Lower lobe of right lung (tissue), 2 donors: ENCODE measurements around the gene DTX1. TPM values are rescaled to one million over a fixed set of nuclear protein-coding genes. Genes with fewer than 3 reads are reported as not detected.

ENCODE experiments used
- ATAC-seq, 2 donors: fragments of 200-7000 bp; cut with Tn5 transposase; one replicate each; pipeline ENCODE4 v1.9.1; 2020 to 2022; ENCODE audit warnings: mild to moderate bottlenecking in 2 of 2, moderate library complexity in 2 of 2
- DNase-seq: peaks from one replicate; pipeline ENCODE4 v3.0.0-alpha.2; 2020
- H3K27ac ChIP-seq: fragments of 200-600 bp; one replicate; pipeline ENCODE4 v1.8.0; 2022
- H3K27me3 ChIP-seq: fragments of 200-600 bp; one replicate; pipeline ENCODE4 v1.8.0; 2022; ENCODE audit warnings: low read depth
- H3K36me3 ChIP-seq: fragments of 200-600 bp; one replicate; pipeline ENCODE4 v1.8.0; 2022; ENCODE audit warnings: mild to moderate bottlenecking
- H3K4me1 ChIP-seq: fragments of 200-600 bp; one replicate; pipeline ENCODE4 v1.8.0; 2022
- H3K4me3 ChIP-seq: fragments of 200-600 bp; one replicate; pipeline ENCODE4 v1.8.0; 2022; ENCODE audit warnings: mild to moderate bottlenecking
- H3K9me3 ChIP-seq: fragments of 200-600 bp; one replicate; pipeline ENCODE4 v1.8.0; 2022
- intact Hi-C: fragments of 100-400 bp; cut with DNase I; formaldehyde crosslinking; loops from one replicate; pipeline ENCODE4 v1.11.0; 2022
- total RNA-seq: library from RNA; stranded (reverse); fragmentation: NEBNext Ultra II Directional; extraction: Animal tissue kit (Norgen Biotek cat#: 25700); gene quantifications from one replicate; pipeline ENCODE4 v1.2.1, GENCODE V29; 2021
- TF ChIP-seq, protein P1 (sequence below): fragments of 200-600 bp; IDR thresholded peaks from one replicate; pipeline ENCODE4 v1.8.0; 2022; ENCODE audit warnings: antibody characterized with exemption, mild to moderate bottlenecking
- donor health status: DM: no; HTN: yes; CAD: no; lungs with severe emphysema.

The DTX1 gene
- total RNA-seq, 1 donor from 2014 or later, result 6.8 TPM

DNA sequence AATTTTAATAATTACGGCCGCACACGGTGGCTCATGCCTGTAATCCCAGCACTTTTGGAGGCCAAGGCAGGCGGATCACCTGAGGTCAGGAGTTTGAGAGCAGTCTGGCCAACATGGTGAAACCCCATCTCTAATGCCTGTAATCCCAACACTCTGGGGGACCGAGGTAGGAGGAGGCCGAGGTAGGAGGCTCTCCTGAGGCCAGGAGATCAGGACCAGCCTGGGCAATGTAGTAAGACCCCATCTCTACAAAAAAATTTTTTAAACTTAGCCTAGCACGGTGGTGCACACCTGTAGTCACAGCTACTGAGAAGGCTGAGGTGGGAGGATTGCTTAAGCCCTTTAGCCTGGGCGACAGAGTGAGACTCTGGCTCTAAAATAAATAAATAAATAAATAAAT, 87.4 kb downstream of the DTX1 start:
- Histone ChIP-seq H3K36me3 (no peaks in the 10 kb centered on the region), H3K9me3 (no peaks in the 10 kb centered on the region), H3K27me3 (no peaks in the 10 kb centered on the region), H3K4me1 (peaks cover 6% of the 10 kb centered on the region), H3K27ac (no peak overlapping the region), H3K4me3 (no peak overlapping the region)
- TF ChIP-seq, protein P1, sequence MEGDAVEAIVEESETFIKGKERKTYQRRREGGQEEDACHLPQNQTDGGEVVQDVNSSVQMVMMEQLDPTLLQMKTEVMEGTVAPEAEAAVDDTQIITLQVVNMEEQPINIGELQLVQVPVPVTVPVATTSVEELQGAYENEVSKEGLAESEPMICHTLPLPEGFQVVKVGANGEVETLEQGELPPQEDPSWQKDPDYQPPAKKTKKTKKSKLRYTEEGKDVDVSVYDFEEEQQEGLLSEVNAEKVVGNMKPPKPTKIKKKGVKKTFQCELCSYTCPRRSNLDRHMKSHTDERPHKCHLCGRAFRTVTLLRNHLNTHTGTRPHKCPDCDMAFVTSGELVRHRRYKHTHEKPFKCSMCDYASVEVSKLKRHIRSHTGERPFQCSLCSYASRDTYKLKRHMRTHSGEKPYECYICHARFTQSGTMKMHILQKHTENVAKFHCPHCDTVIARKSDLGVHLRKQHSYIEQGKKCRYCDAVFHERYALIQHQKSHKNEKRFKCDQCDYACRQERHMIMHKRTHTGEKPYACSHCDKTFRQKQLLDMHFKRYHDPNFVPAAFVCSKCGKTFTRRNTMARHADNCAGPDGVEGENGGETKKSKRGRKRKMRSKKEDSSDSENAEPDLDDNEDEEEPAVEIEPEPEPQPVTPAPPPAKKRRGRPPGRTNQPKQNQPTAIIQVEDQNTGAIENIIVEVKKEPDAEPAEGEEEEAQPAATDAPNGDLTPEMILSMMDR, result no peak
- no peak for ATAC-seq
- no peak for DNase-seq
- intact Hi-C loops, result no loop called here

DNA sequence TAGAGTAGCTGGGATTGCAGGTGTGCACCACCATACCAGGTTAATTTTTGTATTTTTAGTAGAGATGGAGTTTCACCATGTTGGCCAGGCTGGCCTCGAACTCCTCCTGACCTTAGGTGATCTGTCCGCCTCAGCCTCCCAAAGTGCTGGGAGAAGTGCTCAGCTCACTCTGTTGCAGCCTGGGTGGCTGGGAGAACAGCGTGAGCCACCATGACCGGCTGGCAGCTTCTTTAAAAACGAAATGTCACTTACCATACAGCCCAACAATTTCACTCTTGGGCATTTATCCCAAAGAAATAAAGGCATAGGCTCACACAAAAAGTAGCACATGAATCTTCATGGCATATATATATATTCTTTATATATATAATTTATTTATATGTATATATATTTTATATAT, 88.3 kb downstream of the DTX1 start:
- no peaks in the 10 kb centered on the region for H3K36me3 ChIP-seq
- H3K9me3 ChIP-seq, result no peaks in the 10 kb centered on the region
- H3K4me1 ChIP-seq, result peaks cover 11% of the 10 kb centered on the region
- H3K27me3 ChIP-seq, result no peaks in the 10 kb centered on the region
- intact Hi-C loops, result no loop called here
- DNase-seq (no peak), ATAC-seq (no peak)
- H3K27ac ChIP-seq, result no peak overlapping the region
- TF ChIP-seq, protein P1, result no peak
- no peak overlapping the region for H3K4me3 ChIP-seq

DNA sequence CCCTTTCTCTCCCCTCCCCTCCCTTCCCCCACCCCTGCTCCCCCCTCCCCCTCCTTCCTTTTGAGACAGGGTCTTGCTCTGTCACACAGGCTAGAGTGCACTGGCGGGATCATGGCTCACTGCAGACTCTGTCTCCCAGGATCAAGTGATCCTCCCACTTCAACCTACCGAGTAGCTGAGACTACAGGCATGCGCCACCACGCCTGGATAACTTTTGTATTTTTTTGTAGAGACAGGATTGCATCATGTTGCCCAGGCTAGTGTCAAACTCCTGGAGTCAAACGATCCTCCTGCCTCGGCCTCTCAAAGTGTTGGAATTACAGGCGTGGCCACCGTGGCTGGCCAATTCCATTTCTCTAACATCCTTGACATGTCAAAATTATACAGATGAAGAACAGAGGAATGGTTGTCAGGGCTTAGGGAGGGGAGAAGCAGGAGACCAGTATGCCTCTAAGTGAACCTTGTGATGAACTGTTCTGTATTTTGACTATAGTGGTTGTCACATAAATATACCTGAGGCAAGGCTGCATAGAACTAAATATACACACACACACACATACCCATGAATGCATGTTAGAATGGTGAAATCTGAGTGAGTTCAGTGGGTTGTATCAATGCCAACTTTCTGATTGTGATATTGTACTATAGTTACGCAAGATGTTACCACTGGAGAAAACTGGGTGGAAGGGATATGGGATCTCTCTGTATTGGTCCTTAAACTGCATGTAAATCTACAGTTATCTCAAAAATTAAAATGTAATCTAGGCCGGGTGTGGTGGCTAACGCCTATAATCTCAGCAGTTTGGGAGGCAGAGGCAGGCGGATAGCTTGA, 89.4 kb downstream of the DTX1 start:
- peaks cover 12% of the 10 kb centered on the region for H3K4me1 ChIP-seq
- H3K4me3 ChIP-seq, result no peak overlapping the region
- no peaks in the 10 kb centered on the region for H3K36me3 ChIP-seq
- H3K9me3 ChIP-seq, result no peaks in the 10 kb centered on the region
- TF ChIP-seq, protein P1, result no peak
- H3K27ac ChIP-seq, result no peak overlapping the region
- DNase-seq (no peak), ATAC-seq (no peak)
- intact Hi-C loops, result no loop called here
- peaks cover 7% of the 10 kb centered on the region for H3K27me3 ChIP-seq

DNA sequence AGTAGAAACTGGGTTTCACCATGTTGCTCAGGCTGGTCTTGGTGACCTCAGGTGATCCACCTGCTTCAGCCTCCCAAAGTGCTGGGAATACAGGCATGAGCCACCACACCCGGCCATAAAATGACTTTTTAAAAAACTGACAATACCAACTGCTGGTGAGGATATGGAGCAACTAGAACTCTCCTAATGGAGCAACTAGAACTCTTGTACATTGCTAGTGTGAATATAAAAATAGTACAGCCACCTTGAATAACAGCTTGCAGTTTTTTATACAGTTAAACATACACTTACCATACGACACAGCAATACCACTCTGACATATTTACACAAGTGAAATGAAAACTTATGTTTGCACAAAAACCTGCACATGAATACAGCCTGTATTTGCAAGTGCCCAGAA, 90.5 kb downstream of the DTX1 start:
- Histone ChIP-seq H3K4me1 (peaks cover 12% of the 10 kb centered on the region), H3K9me3 (no peaks in the 10 kb centered on the region), H3K4me3 (no peak overlapping the region), H3K27me3 (peaks cover 15% of the 10 kb centered on the region), H3K36me3 (no peaks in the 10 kb centered on the region), H3K27ac (no peak overlapping the region)
- ATAC-seq, result no peak
- TF ChIP-seq, protein P1, result no peak
- intact Hi-C loops, result no loop called here
- no peak for DNase-seq

Other genes with a start within 250 kb of the DTX1 start
- gene OAS1, start 149.8 kb upstream of the DTX1 start, total RNA-seq, result 112 TPM
- 65.8 TPM for gene OAS3, start 118.3 kb upstream of the DTX1 start, total RNA-seq
- gene OAS2, start 78.2 kb upstream of the DTX1 start, total RNA-seq, result 96.4 TPM
- 0.41 TPM for gene RASAL1, start 79.0 kb downstream of the DTX1 start, total RNA-seq
- gene CFAP73, start 93.0 kb downstream of the DTX1 start, total RNA-seq, result 7.3 TPM
- 54.9 TPM for gene DDX54, start 128.7 kb downstream of the DTX1 start, total RNA-seq
- 14.2 TPM for gene RITA1, start 129.0 kb downstream of the DTX1 start, total RNA-seq
- 68.1 TPM for gene TPCN1, start 164.7 kb downstream of the DTX1 start, total RNA-seq